ENCODE data around the gene PLA2G7. TPM values are rescaled to one million over a fixed set of nuclear protein-coding genes. Genes with fewer than 3 reads are reported as not detected.
"Not testable (repeated sequence)": the region's sequence is repeated elsewhere in the genome, so short reads cannot be mapped to it uniquely, and the experiment has no call there.

Gene PLA2G7
- total and polyA plus RNA-seq, 5 donors, result 0.16 to 0.71 (median 0.34) TPM

DNA sequence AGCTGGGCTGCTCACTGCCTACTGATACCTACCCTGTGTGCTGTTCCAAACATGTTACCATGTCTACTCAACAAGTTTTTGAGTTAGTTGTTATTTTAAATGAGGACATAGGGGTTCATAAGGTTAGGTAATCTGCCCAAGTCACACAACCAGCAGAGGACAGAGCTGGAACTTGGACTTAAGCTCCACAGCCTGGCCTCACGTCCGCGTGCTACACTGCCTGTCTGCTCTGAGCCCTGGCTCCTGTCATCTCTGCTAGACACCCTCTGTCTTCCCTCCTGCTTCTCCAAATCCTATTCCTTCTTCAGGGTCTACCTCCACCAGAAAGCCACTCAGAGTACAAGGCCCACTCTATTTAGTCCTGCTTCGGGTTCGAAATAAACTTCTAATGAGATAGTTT is 29.8 kb upstream of the PLA2G7 start:
- intact Hi-C loops (cut with DNase I), result no loop called here
- Histone ChIP-seq H3K9me3 (ENCODE audit: control insufficient read depth, low read length) (no peaks in the 10 kb centered on the region), H3K27ac (ENCODE audit: low read length) (no peak overlapping the region), H3K4me3 (ENCODE audit: low read length) (no peak overlapping the region), H3K27me3 (ENCODE audit: control insufficient read depth, insufficient read depth) (no peaks in the 10 kb centered on the region), H3K4me1 (ENCODE audit: control insufficient read depth, insufficient read depth, low read length) (no peaks in the 10 kb centered on the region)
- ATAC-seq (no peak), DNase-seq (no peak)
- 87% methylated on average over 5 of the region's 5 CpGs for WGBS

DNA sequence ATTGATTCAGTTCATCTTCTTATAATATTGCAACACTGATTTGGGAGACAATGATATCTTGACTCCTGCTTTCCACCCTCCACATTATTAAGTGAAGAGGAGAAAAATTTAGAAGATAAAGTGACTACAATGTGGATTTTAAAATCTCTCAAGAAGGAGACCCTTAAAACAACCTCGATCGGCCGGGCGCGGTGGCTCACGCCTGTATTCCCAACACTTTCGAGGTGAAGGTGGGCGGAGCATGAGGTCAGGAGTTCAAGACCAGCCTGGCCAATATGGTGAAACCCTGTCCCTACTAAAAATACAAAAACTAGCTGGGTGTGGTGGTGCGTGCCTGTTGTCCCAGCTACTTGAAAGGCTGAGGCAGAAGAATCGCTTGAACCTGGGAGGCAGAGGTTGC is 29.1 kb upstream of the PLA2G7 start:
- ATAC-seq; H3K4me3 ChIP-seq (ENCODE audit: low read length); H3K4me1 ChIP-seq (ENCODE audit: control insufficient read depth, insufficient read depth, low read length); intact Hi-C loops (cut with DNase I); H3K27me3 ChIP-seq (ENCODE audit: control insufficient read depth, insufficient read depth); H3K9me3 ChIP-seq (ENCODE audit: control insufficient read depth, low read length); H3K27ac ChIP-seq (ENCODE audit: low read length): not testable (repeated sequence)
- WGBS, result 92% methylated on average over 10 of the region's 10 CpGs
- DNase-seq, result peak in 1 of 3 donors; percentile 48

DNA sequence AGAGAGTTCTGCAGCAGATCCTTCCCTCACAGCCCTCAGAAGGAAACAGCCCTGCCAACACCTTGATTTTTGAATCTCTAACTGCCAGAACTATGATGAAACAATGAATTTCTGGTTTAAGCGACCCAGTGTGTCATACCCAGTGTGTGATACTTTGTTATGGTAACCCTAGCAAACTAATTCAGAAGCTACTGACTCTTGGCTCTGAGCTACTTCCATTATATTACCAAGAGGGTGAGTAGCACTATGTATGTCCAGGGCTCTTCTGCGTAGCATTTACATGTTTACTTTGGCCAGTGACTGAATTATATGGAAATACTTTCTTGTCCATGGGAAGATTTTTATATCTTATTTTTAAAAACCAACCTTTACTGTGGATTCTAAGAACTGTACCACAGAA is 28.3 kb upstream of the PLA2G7 start:
- DNase-seq (no peak), ATAC-seq (no peak)
- 72% methylated on average over 2 of the region's 2 CpGs for WGBS
- intact Hi-C loops (cut with DNase I), result no loop called here
- Histone ChIP-seq H3K4me3 (ENCODE audit: low read length) (no peak overlapping the region), H3K4me1 (ENCODE audit: control insufficient read depth, insufficient read depth, low read length) (no peaks in the 10 kb centered on the region), H3K27ac (ENCODE audit: low read length) (no peak overlapping the region), H3K27me3 (ENCODE audit: control insufficient read depth, insufficient read depth) (no peaks in the 10 kb centered on the region), H3K9me3 (ENCODE audit: control insufficient read depth, low read length) (no peaks in the 10 kb centered on the region)

DNA sequence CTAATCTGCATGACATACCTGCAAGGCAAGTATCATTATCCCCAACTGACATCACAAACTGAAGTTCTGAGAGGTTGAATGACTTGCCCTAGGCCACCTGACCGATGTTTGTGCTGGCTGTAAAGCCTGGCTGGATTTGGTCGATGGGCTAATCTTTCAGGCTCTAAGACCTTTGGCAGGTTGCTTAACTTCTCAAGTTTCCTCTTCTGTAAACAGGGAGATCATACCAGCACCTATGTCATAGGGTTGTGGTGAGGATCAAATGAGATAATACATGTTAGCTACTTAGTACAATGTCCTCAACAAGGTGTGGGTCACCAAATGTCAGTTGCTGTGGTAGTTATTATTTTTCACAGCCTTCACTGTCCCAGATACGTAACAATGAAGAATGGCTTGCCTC is 25.8 kb upstream of the PLA2G7 start:
- 72% methylated on average over 3 of the region's 3 CpGs for WGBS
- ATAC-seq (no peak), DNase-seq (no peak)
- H3K27me3 ChIP-seq (ENCODE audit: control insufficient read depth, insufficient read depth), result no peaks in the 10 kb centered on the region
- intact Hi-C loops (cut with DNase I), result no loop called here
- no peak overlapping the region for H3K4me3 ChIP-seq (ENCODE audit: low read length)
- peaks cover 2% of the 10 kb centered on the region for H3K4me1 ChIP-seq (ENCODE audit: control insufficient read depth, insufficient read depth, low read length)
- H3K9me3 ChIP-seq (ENCODE audit: control insufficient read depth, low read length), result no peaks in the 10 kb centered on the region
- H3K27ac ChIP-seq (ENCODE audit: low read length), result no peak overlapping the region

DNA sequence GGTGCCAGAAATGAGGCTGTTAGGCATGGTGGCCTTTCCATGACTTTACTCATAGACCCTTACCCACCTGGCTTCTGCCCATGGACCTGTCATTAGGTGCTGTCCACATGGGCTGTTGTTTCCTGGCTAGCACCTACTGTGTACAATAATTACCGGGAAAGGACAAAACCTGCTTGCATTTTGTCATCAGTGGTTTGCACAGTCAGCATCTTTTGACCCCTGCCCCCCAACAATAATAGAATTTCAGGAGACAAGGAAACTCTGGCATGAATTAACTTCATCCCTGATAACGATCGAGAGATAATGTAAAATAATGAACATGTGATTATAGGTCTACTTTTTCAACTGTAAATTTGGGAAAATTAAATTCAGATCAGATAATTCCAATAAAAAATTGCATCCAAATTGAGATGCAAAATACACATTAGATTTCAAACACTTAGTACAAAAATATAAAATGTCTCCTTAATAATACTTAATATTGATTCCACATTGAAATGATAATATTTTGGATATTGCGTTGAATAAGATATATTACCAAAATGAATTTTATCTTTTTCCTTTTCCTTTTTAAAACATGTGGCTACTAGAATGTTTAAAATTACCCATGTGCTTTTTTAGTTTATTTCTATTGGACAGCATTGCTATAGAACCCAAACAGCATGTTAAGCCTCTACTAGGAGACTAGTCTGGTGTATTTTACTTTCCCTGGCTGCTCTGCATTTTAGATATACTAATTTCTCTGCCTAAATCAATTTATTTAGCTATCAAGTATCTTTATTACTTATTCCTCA is 24.0 kb upstream of the PLA2G7 start:
- ATAC-seq, result no peak
- Histone ChIP-seq H3K4me1 (ENCODE audit: control insufficient read depth, insufficient read depth, low read length) (peaks cover 2% of the 10 kb centered on the region), H3K27me3 (ENCODE audit: control insufficient read depth, insufficient read depth) (no peaks in the 10 kb centered on the region), H3K27ac (ENCODE audit: low read length) (no peak overlapping the region), H3K4me3 (ENCODE audit: low read length) (no peak overlapping the region), H3K9me3 (ENCODE audit: control insufficient read depth, low read length) (no peaks in the 10 kb centered on the region)
- no peak for DNase-seq
- WGBS, result 89% methylated on average over 4 of the region's 4 CpGs
- intact Hi-C loops (cut with DNase I), result no loop called here

DNA sequence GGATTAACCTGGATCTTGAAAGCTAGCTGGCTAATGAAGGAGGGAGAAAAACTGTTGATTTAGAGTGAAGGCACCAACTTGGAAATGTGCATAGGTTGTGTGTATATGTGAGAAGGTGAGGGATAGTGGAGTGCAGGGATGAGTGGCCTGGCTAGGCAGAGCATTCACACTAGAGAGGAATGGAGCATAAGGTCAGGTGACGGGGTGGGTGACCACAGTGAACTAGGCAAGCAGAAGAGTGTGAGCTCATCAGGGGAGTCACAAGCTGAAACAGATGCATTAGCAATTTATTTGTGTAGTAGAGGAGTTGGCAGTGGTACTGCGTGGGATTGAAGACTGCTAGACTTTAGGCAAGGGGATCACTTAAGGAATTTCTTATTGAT is 22.0 kb upstream of the PLA2G7 start:
- DNase-seq, result no peak
- Histone ChIP-seq H3K27me3 (ENCODE audit: control insufficient read depth, insufficient read depth) (no peaks in the 10 kb centered on the region), H3K4me1 (ENCODE audit: control insufficient read depth, insufficient read depth, low read length) (peaks cover 2% of the 10 kb centered on the region), H3K27ac (ENCODE audit: low read length) (no peak overlapping the region), H3K9me3 (ENCODE audit: control insufficient read depth, low read length) (no peaks in the 10 kb centered on the region), H3K4me3 (ENCODE audit: low read length) (no peak overlapping the region)
- intact Hi-C loops (cut with DNase I), result no loop called here
- WGBS, result 79% methylated on average over 2 of the region's 2 CpGs
- ATAC-seq, result peak in 1 of 2 donors; percentile 36

DNA sequence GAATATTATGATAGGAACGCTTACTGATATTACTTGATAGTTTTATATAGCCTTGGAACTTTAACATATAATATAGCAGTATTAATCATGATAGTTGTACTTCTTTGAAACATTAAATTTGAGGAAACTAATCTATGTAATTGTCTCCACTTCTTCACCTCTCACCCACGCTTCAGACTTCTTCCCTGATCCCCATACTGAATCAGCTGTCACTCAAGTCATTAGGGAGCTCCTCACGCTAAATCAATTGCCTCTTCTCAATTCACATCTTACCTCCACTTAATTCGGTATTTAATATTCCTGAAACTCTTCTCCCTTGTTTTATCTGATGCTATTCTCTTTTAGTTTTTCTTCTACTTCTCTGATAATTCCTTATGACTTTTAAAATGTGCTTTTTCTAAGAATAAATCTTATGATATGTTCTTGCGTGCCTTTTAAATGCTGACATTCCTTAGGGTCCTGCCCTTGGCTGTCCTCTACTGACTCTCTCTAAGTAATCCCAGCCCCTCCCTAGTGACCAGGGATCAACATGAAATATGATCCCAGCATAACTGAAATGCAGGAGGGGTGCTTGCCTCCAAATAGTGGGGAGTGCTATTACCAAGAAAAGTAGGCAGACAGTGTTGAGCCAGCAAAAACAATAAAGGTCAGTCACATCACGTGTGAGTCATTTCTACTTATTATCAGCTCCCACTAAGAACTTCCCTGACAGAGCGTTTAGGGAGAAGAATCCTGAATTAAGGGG is 21.5 kb upstream of the PLA2G7 start:
- 46% methylated on average over 7 of the region's 7 CpGs for WGBS
- intact Hi-C loops (cut with DNase I), result no loop called here

DNA sequence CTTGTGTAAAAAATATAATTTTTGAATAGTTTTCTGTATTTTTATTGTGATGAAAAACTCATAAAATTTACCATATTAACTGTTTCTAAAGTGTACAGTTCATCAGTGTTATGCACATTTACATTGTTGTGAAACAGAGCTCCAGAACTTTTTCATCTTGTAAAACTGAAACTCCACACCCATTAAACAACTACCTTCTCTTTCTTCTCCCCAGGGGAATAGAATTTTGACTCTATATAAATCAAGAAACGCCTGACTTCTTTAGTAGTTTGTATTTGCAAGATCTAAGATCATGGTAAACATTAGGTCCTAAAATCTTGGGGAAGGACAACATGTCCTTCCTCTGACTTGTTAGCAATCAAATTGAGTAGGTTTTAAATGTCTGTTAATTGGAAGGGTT is 20.7 kb upstream of the PLA2G7 start:
- H3K27ac ChIP-seq (ENCODE audit: low read length), result no peak overlapping the region

More for the DNA sequence above, 21.5 kb upstream of the PLA2G7 start:
- ATAC-seq (peak; percentile 22 to 46), DNase-seq (no peak)
- Histone ChIP-seq H3K27ac (ENCODE audit: low read length) (no peak overlapping the region), H3K9me3 (ENCODE audit: control insufficient read depth, low read length) (no peaks in the 10 kb centered on the region), H3K27me3 (ENCODE audit: control insufficient read depth, insufficient read depth) (no peaks in the 10 kb centered on the region), H3K4me3 (ENCODE audit: low read length) (no peak overlapping the region), H3K4me1 (ENCODE audit: control insufficient read depth, insufficient read depth, low read length) (peaks cover 2% of the 10 kb centered on the region)

DNA sequence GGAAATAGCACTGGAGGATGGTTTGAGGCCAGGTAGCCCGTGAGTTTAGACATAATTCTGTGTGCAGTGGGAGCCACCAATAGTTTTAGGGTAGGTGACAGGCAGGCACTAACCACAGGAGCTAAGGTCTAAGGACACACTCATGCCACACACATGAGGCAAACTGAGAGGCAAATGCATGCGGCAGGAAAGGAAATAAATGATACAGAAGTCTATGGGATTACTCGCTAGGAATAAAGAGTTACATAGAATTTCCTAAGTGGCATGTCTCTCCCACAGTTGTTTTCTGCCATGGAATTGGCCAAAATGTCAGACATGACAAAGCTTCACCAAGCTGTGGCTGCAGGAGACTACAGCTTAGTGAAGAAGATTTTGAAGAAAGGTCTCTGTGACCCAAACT is 16.5 kb upstream of the PLA2G7 start:
- Histone ChIP-seq H3K9me3 (ENCODE audit: control insufficient read depth, low read length) (no peaks in the 10 kb centered on the region), H3K27me3 (ENCODE audit: control insufficient read depth, insufficient read depth) (no peaks in the 10 kb centered on the region), H3K27ac (ENCODE audit: low read length) (no peak overlapping the region), H3K4me3 (ENCODE audit: low read length) (no peak overlapping the region), H3K4me1 (ENCODE audit: control insufficient read depth, insufficient read depth, low read length) (no peaks in the 10 kb centered on the region)
- ATAC-seq (no peak), DNase-seq (no peak)
- intact Hi-C loops (cut with DNase I), result no loop called here
- 70% methylated on average over 3 of the region's 3 CpGs for WGBS

More for the DNA sequence above, 20.7 kb upstream of the PLA2G7 start:
- ATAC-seq (no peak), DNase-seq (no peak)
- intact Hi-C loops (cut with DNase I), result no loop called here
- H3K9me3 ChIP-seq (ENCODE audit: control insufficient read depth, low read length), result no peaks in the 10 kb centered on the region
- no peaks in the 10 kb centered on the region for H3K27me3 ChIP-seq (ENCODE audit: control insufficient read depth, insufficient read depth)
- WGBS, result 64% methylated on average over 1 of the region's 1 CpG
- H3K4me3 ChIP-seq (ENCODE audit: low read length), result no peak overlapping the region
- peaks cover 2% of the 10 kb centered on the region for H3K4me1 ChIP-seq (ENCODE audit: control insufficient read depth, insufficient read depth, low read length)

DNA sequence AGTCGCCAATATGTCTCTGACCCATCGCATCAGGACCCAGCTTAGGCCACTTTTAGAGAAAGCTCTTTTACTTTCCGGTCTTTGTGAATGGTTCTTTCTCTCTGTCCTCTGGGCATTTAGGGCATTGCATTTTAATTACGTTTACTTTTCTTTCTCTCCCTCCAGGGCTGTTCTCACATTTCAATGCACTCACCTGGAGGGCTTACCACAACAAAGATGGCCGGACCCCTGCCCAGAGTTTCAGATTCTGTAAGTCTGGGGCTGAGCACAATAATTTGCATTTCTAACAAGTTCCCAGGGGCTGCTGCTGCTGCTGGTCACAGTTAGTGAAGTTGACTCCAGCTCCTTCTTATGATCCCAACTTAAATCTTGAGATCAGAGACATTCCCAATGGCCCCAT is 14.6 kb upstream of the PLA2G7 start:
- 77% methylated on average over 5 of the region's 5 CpGs for WGBS
- Histone ChIP-seq H3K4me1 (ENCODE audit: control insufficient read depth, insufficient read depth, low read length) (no peaks in the 10 kb centered on the region), H3K27ac (ENCODE audit: low read length) (no peak overlapping the region), H3K9me3 (ENCODE audit: control insufficient read depth, low read length) (no peaks in the 10 kb centered on the region), H3K4me3 (ENCODE audit: low read length) (no peak overlapping the region), H3K27me3 (ENCODE audit: control insufficient read depth, insufficient read depth) (no peaks in the 10 kb centered on the region)
- intact Hi-C loops (cut with DNase I), result no loop called here
- DNase-seq (no peak), ATAC-seq (no peak)

DNA sequence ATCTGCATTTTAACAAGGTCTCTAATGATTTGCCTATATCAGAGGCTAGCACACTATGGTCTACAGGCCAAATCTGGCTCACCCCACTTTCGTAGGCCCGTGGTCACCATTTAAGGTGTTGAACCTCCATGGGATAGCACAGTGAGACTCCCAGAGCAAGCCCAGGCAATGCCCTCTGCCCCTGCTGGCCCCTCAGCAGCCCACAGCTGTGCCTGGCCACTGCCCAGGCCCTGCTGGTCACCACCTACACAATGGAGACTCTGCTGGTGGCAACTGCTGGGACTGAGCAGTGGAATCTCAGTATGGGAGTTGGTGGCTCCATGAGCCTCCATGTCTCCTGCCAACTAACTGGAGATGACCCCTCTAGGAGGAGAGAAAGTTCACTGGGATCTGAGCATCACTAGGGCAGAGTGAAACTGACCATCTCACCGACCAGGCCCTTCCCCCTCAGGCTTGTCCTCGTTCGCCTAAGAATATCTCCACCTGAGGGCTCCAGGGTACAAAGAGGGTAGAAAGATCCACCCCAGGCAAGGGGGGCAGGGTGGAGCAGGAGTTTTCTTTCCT is 13.8 kb upstream of the PLA2G7 start:
- no peak for DNase-seq
- ATAC-seq, result no peak
- no peaks in the 10 kb centered on the region for H3K4me1 ChIP-seq (ENCODE audit: control insufficient read depth, insufficient read depth, low read length)
- H3K4me3 ChIP-seq (ENCODE audit: low read length), result no peak overlapping the region
- no peaks in the 10 kb centered on the region for H3K9me3 ChIP-seq (ENCODE audit: control insufficient read depth, low read length)
- no peak overlapping the region for H3K27ac ChIP-seq (ENCODE audit: low read length)
- intact Hi-C loops (cut with DNase I), result no loop called here
- H3K27me3 ChIP-seq (ENCODE audit: control insufficient read depth, insufficient read depth), result no peaks in the 10 kb centered on the region
- WGBS, result 90% methylated on average over 5 of the region's 5 CpGs

Measured in right cardiac atrium (tissue), 5 donors.